ENCODE data around the gene CLDN20. TPM values are rescaled to one million over a fixed set of nuclear protein-coding genes. Genes with fewer than 3 reads are reported as not detected.
"Not testable (repeated sequence)": the region's sequence is repeated elsewhere in the genome, so short reads cannot be mapped to it uniquely, and the experiment has no call there.

CLDN20 gene
- total RNA-seq, 1 donor from 2014 or later, result not detected

DNA sequence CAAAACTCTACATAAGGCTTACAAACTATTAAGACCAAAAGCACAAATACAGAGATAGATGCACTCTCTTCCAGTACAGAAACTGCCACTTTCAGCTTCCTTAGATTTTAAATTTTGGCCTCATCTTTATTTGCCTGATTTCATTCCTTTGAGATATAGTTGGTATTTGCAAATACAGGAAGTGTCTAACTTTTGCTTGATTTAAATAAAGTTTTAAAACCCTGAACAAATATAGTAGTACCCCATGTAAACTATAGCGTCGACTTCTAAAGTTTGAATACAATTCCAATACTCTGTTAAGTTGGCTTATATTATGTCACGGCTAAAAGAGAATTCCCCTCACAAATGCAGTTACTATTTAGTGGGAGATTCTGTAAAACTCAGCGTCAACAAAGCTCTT lies 1.2 kb upstream of the CLDN20 start:
- Mint-ChIP-seq H3K9me3 (no peaks in the 10 kb centered on the region), H3K36me3 (ENCODE audit: low read depth) (peaks cover 12% of the 10 kb centered on the region), H3K4me1 (peaks cover 46% of the 10 kb centered on the region), H3K4me3 (no peak overlapping the region), H3K27me3 (ENCODE audit: low read depth) (no peaks in the 10 kb centered on the region), H3K27ac (ENCODE audit: unreplicated experiment) (no peak overlapping the region)
- DNase-seq (ENCODE audit: low read depth, low spot score), result no peak
- TF ChIP-seq, protein P1, sequence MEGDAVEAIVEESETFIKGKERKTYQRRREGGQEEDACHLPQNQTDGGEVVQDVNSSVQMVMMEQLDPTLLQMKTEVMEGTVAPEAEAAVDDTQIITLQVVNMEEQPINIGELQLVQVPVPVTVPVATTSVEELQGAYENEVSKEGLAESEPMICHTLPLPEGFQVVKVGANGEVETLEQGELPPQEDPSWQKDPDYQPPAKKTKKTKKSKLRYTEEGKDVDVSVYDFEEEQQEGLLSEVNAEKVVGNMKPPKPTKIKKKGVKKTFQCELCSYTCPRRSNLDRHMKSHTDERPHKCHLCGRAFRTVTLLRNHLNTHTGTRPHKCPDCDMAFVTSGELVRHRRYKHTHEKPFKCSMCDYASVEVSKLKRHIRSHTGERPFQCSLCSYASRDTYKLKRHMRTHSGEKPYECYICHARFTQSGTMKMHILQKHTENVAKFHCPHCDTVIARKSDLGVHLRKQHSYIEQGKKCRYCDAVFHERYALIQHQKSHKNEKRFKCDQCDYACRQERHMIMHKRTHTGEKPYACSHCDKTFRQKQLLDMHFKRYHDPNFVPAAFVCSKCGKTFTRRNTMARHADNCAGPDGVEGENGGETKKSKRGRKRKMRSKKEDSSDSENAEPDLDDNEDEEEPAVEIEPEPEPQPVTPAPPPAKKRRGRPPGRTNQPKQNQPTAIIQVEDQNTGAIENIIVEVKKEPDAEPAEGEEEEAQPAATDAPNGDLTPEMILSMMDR (conservative IDR thresholded peaks at IDR 0.05), result no peak

DNA sequence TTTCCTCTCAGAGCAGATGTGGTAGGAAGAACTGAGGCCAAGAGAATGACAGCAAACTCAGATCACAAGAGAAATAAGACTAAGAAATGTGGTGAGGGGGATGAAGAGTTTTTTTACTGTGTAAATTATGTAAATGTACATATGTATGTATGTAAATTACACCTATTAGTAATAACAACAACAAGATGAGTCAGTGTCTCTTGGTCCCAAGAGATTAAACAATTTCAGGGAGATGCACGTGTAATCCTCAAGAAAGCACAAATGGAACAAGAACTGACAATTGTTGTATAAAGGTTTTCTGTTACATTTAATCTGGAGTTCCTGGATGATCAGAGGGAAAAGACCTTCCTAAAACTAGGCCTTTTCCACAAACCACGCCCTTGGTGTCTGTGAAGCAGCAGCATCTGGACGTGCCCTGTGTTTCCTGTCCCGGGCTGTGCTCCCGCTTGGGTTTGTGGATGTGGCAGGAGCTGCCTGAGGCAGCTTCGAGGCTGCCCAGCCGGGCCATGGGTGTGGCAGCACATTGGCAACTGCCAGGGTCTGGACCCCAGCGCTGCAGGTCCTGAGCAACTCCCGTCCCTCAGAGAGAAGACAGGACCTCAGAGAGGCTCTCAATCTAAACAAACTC lies 994 bp downstream of the CLDN20 start:
- Mint-ChIP-seq H3K9me3 (no peaks in the 10 kb centered on the region), H3K36me3 (ENCODE audit: low read depth) (peaks cover 10% of the 10 kb centered on the region), H3K27ac (ENCODE audit: unreplicated experiment) (no peak overlapping the region), H3K4me1 (peaks cover 49% of the 10 kb centered on the region), H3K4me3 (no peak overlapping the region), H3K27me3 (ENCODE audit: low read depth) (no peaks in the 10 kb centered on the region)
- TF ChIP-seq, protein P1 (conservative IDR thresholded peaks at IDR 0.05), result no peak
- no peak for DNase-seq (ENCODE audit: low read depth, low spot score)

DNA sequence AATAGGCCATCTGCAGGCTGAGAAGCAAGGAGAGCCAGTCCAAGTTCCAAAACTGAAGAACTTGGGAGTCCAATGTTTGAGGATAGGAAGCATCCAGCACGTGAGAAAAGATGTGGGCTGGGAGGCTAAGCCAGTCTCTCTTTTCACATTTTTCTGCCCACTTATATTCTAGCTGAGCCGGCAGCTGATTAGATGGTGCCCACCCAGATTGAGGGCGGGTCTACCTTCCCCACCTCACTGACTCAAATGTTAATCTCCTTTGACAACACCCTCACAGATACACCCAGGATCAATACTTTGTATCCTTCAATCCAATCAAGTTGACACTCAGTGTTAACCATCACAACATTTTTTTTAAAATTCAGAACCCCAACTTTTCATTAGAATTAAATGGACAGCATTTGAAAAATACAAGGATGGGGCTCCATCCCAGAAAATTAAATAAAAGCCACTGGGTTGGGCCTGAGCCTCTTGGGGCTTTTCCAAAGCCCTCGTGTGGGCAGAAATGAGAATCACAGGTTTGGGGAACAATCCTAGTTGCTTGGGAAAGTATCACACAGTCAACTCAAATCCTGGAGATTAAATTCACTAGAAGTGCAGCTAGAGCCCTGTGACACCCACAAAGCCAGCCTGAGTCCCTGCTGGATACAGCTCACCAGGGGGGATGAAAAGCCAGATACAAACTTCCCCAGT lies 2.2 kb downstream of the CLDN20 start:
- TF ChIP-seq, protein P1 (conservative IDR thresholded peaks at IDR 0.05), result no peak
- Mint-ChIP-seq H3K4me3 (no peak overlapping the region), H3K9me3 (no peaks in the 10 kb centered on the region), H3K27ac (ENCODE audit: unreplicated experiment) (no peak overlapping the region), H3K36me3 (ENCODE audit: low read depth) (peaks cover 10% of the 10 kb centered on the region), H3K4me1 (peaks cover 51% of the 10 kb centered on the region), H3K27me3 (ENCODE audit: low read depth) (no peaks in the 10 kb centered on the region)
- no peak for DNase-seq (ENCODE audit: low read depth, low spot score)

DNA sequence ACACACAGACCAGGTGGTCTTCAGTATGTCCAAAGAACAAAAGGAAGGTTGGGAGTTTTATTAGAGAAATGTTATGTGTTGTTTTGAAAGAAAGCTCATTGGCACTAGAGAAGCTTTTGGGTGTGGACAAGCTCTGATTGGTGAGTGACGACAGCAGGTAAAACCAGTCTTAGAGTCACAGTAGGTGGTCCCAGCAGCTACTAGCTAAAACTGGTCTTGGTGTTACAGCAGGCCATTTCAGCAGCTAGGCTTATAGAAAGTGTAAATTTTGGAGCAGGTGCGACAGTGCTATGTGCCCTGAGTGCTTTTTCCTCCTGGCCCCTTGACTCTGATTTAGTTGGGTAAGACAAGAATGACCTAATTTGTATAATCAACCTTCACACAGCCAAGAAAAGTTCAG lies 3.6 kb downstream of the CLDN20 start:
- Mint-ChIP-seq H3K4me1 (peaks cover 46% of the 10 kb centered on the region), H3K9me3 (no peaks in the 10 kb centered on the region), H3K27ac (ENCODE audit: unreplicated experiment) (no peak overlapping the region), H3K27me3 (ENCODE audit: low read depth) (no peaks in the 10 kb centered on the region), H3K36me3 (ENCODE audit: low read depth) (peaks cover 7% of the 10 kb centered on the region), H3K4me3 (no peak overlapping the region)
- no peak for DNase-seq (ENCODE audit: low read depth, low spot score)
- TF ChIP-seq, protein P1 (conservative IDR thresholded peaks at IDR 0.05), result no peak

DNA sequence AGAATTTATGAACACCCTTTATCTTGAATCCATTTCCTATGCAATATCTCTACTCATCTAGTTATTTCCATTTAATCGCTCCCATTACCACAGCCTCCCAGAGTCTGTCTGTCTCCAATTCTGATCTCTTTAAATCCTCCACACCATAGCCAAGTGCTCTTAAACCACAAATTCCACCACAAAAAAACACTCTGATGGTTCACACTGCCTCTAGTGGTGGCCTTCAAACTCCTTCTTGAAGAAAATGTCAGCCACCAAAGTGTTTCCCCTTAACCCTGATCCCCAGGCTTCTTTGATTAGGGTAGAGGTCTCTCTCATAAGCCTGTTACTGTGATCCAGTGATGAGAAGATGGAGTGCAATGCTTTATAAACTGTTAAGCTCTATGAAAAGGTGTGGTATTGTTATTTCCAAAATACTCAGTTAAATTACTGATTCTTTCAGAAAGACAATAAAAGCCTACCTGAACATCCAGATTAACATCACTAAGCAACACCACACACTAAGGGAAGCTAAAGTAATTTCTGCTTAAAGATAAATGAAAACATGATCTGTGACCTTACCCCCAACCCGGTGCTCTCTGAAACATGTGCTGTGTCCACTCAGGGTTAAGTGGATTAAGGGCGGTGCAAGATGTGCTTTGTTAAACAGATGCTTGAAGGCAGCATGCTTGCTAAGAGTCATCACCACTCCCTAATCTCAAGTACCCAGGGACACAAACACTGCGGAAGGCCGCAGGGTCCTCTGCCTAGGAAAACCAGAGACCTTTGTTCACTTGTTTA lies 4.5 kb downstream of the CLDN20 start:
- H3K4me1 Mint-ChIP-seq, result peaks cover 44% of the 10 kb centered on the region
- not testable (repeated sequence) for H3K27me3 Mint-ChIP-seq (ENCODE audit: low read depth); H3K36me3 Mint-ChIP-seq (ENCODE audit: low read depth); DNase-seq (ENCODE audit: low read depth, low spot score); H3K27ac Mint-ChIP-seq (ENCODE audit: unreplicated experiment); H3K4me3 Mint-ChIP-seq; H3K9me3 Mint-ChIP-seq
- TF ChIP-seq, protein P1 (conservative IDR thresholded peaks at IDR 0.05), result peak; percentile 61
